Kidney capillary endothelial cell (primary cell): ENCODE results near the gene CNOT6L.

Source experiments
- DNase-seq: peaks from one replicate; pipeline ENCODE4 v3.0.0-alpha.2; 2018; ENCODE audit warnings: low spot score

Gene CNOT6L

GRCh38 chr4:77820649-77821561 lies 1.7 kb upstream of the CNOT6L start:
- no peak for DNase-seq

GRCh38 chr4:77819843-77820648 lies 878 bp upstream of the CNOT6L start:
- peak; percentile 87 for DNase-seq

GRCh38 chr4:77819404-77819842 lies 255 bp upstream of the CNOT6L start:
- no peak for DNase-seq

GRCh38 chr4:77818073-77818601 lies 1.0 kb downstream of the CNOT6L start:
- peak; percentile 89 for DNase-seq

GRCh38 chr4:77817304-77818072 lies 1.7 kb downstream of the CNOT6L start:
- DNase-seq, result no peak

- no peak for DNase-seq
Measured at GRCh38 chr4:77816546-77816945, 2.6 kb downstream of the CNOT6L start.

- no peak for DNase-seq
Measured at GRCh38 chr4:77815636-77816035, 3.5 kb downstream of the CNOT6L start.

- no peak for DNase-seq
Measured at GRCh38 chr4:77805840-77806239, 13.3 kb downstream of the CNOT6L start.

GRCh38 chr4:77804471-77804870 lies 14.7 kb downstream of the CNOT6L start:
- DNase-seq, result no peak

- DNase-seq, result no peak
Measured at GRCh38 chr4:77802402-77802801, 16.8 kb downstream of the CNOT6L start.

- DNase-seq, result no peak
Measured at GRCh38 chr4:77801260-77801608, 17.9 kb downstream of the CNOT6L start.

GRCh38 chr4:77800483-77801259 lies 18.5 kb downstream of the CNOT6L start:
- peak; percentile 30 for DNase-seq

- no peak for DNase-seq
Measured at GRCh38 chr4:77800077-77800476, 19.1 kb downstream of the CNOT6L start.

GRCh38 chr4:77798385-77798784 lies 20.8 kb downstream of the CNOT6L start:
- DNase-seq, result no peak

- no peak for DNase-seq
Measured at GRCh38 chr4:77797239-77797638, 21.9 kb downstream of the CNOT6L start.

GRCh38 chr4:77795326-77795725 lies 23.8 kb downstream of the CNOT6L start:
- DNase-seq, result no peak

GRCh38 chr4:77790146-77790545 lies 29.0 kb downstream of the CNOT6L start:
- no peak for DNase-seq

- no peak for DNase-seq
Measured at GRCh38 chr4:77788990-77789389, 30.2 kb downstream of the CNOT6L start.

GRCh38 chr4:77787969-77788368 lies 31.2 kb downstream of the CNOT6L start:
- no peak for DNase-seq

GRCh38 chr4:77785669-77786068 lies 33.5 kb downstream of the CNOT6L start:
- no peak for DNase-seq

GRCh38 chr4:77783895-77784294 lies 35.3 kb downstream of the CNOT6L start:
- no peak for DNase-seq
